ENCODE measurements around the gene CDK5R1. TPM values are rescaled to one million over a fixed set of nuclear protein-coding genes. Genes with fewer than 3 reads are reported as not detected.
"Not testable (repeated sequence)": the region's sequence is repeated elsewhere in the genome, so short reads cannot be mapped to it uniquely, and the experiment has no call there.

Gene CDK5R1
- total RNA-seq, 1 experiment from 2014 or later = 0.26 TPM

DNA sequence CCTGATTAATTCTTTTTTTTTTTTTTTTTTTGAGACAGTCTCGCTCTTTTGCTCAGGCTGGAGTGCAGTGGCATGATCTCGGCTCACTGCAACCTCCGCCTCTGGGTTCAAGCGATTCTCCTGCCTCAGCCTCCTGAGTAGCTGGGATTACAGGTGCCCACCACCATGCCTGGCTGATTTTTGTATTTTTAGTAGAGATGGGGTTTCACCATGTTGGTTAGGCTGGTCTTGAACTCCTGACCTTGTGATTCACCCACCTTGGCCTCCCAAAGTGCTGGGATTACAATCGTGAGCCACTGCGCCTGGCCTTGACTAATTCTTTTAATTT is 37.7 kb downstream of the CDK5R1 start:
- not testable (repeated sequence) for H3K27me3 ChIP-seq (ENCODE audit: low read length); DNase-seq; H3K9ac ChIP-seq (ENCODE audit: low read length); H2AFZ ChIP-seq (ENCODE audit: low read length); H4K20me1 ChIP-seq (ENCODE audit: insufficient read depth, low read depth, low read length); H3K4me3 ChIP-seq (ENCODE audit: low read length); H3K79me2 ChIP-seq (ENCODE audit: low read length); H3K36me3 ChIP-seq (ENCODE audit: insufficient read depth, low read length); H3K9me2 ChIP-seq (replicated peaks; ENCODE audit: insufficient read depth, low read length); H3K4me2 ChIP-seq (ENCODE audit: low read depth, low read length, poor library complexity, severe bottlenecking); H3K9me3 ChIP-seq (ENCODE audit: low read length); H3K27ac ChIP-seq (ENCODE audit: low read length)
- H3K4me1 ChIP-seq (ENCODE audit: low read length) = peaks cover 13% of the 10 kb centered on the region

DNA sequence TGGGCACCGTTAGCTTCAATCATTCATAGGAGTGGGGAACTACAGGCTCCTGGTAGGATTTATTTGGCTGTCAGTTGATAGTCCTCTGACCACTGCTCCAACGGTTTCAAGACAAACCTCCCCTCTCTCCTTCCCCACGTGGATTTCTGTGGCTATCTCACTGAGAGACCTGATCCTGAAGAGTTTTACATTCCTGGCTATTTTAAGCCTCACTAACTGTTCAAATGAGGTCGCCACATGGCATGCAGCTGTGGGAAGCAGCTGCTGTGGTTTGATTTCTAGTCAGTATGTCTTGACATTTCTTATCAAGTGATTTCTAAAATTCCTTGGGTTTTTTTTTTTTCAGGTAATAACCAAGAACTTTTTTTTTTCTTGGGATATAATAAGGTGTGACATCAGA is 38.3 kb downstream of the CDK5R1 start:
- Histone ChIP-seq H3K79me2 (ENCODE audit: low read length) (no peaks in the 10 kb centered on the region), H2AFZ (ENCODE audit: low read length) (no peak overlapping the region), H3K27ac (ENCODE audit: low read length) (no peak overlapping the region), H3K9me2 (replicated peaks; ENCODE audit: insufficient read depth, low read length) (no peaks in the 10 kb centered on the region), H3K4me1 (ENCODE audit: low read length) (peaks cover 13% of the 10 kb centered on the region), H4K20me1 (ENCODE audit: insufficient read depth, low read depth, low read length) (no peaks in the 10 kb centered on the region), H3K9me3 (ENCODE audit: low read length) (no peaks in the 10 kb centered on the region), H3K27me3 (ENCODE audit: low read length) (no peaks in the 10 kb centered on the region), H3K4me2 (ENCODE audit: low read depth, low read length, poor library complexity, severe bottlenecking) (no peak overlapping the region), H3K4me3 (ENCODE audit: low read length) (no peak overlapping the region), H3K9ac (ENCODE audit: low read length) (no peak overlapping the region), H3K36me3 (ENCODE audit: insufficient read depth, low read length) (no peaks in the 10 kb centered on the region)
- DNase-seq = no peak

DNA sequence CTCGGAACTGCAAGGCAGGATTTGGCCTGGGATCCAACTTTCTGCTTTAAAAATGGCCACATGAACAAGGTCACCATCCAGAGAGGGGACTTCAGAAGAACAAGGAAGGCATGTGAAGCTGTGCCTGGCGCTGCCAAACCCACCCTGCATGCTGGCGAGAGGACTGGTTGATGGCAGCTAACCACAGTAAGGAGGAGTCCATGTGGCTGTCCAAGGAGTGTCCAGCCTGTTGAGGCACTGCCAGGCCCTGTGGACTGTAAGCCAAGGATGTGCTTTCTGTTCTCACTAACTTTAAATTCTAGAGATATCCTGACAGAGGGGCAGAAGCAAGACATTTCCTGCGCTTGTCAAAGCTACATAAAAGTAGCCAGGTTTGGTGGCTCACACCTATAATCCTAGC is 40.4 kb downstream of the CDK5R1 start:
- no peaks in the 10 kb centered on the region for H3K9me3 ChIP-seq (ENCODE audit: low read length)
- H3K79me2 ChIP-seq (ENCODE audit: low read length) = no peaks in the 10 kb centered on the region
- no peak overlapping the region for H3K4me3 ChIP-seq (ENCODE audit: low read length)
- DNase-seq = no peak
- no peak overlapping the region for H3K4me2 ChIP-seq (ENCODE audit: low read depth, low read length, poor library complexity, severe bottlenecking)
- H3K27me3 ChIP-seq (ENCODE audit: low read length) = no peaks in the 10 kb centered on the region
- H2AFZ ChIP-seq (ENCODE audit: low read length) = no peak overlapping the region
- no peaks in the 10 kb centered on the region for H3K9me2 ChIP-seq (replicated peaks; ENCODE audit: insufficient read depth, low read length)
- H3K4me1 ChIP-seq (ENCODE audit: low read length) = peaks cover 13% of the 10 kb centered on the region
- H3K27ac ChIP-seq (ENCODE audit: low read length) = no peak overlapping the region
- no peaks in the 10 kb centered on the region for H3K36me3 ChIP-seq (ENCODE audit: insufficient read depth, low read length)
- H3K9ac ChIP-seq (ENCODE audit: low read length) = no peak overlapping the region
- no peaks in the 10 kb centered on the region for H4K20me1 ChIP-seq (ENCODE audit: insufficient read depth, low read depth, low read length)

DNA sequence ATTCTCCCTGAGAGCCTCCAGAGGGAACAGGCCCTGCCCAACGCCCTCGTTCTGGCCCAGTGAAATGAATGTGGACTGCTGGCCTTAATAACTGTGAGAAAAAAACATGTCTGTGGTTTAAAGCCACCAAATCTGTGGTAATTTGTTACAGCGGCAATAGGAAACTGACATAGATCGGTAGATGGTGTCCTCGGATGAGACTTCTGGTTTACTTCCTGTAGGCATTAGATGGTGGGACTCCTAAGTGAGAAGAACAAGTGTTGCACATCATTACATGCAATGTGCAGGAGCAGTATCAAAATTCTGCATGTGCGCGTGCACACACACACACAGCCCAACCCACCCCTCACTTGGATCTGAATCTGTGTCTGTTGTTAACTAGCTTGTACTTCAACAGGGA is 42.0 kb downstream of the CDK5R1 start:
- H4K20me1 ChIP-seq (ENCODE audit: insufficient read depth, low read depth, low read length) = no peaks in the 10 kb centered on the region
- no peak overlapping the region for H3K4me3 ChIP-seq (ENCODE audit: low read length)
- H3K79me2 ChIP-seq (ENCODE audit: low read length) = no peaks in the 10 kb centered on the region
- H3K36me3 ChIP-seq (ENCODE audit: insufficient read depth, low read length) = no peaks in the 10 kb centered on the region
- DNase-seq = no peak
- H3K4me1 ChIP-seq (ENCODE audit: low read length) = no peaks in the 10 kb centered on the region; the same call in 1 of the 2 replicates
- H3K4me2 ChIP-seq (ENCODE audit: low read depth, low read length, poor library complexity, severe bottlenecking) = no peak overlapping the region
- no peak overlapping the region for H3K27ac ChIP-seq (ENCODE audit: low read length)
- no peaks in the 10 kb centered on the region for H3K9me2 ChIP-seq (replicated peaks; ENCODE audit: insufficient read depth, low read length)
- H2AFZ ChIP-seq (ENCODE audit: low read length) = no peak overlapping the region
- no peak overlapping the region for H3K9ac ChIP-seq (ENCODE audit: low read length)
- no peaks in the 10 kb centered on the region for H3K27me3 ChIP-seq (ENCODE audit: low read length)
- H3K9me3 ChIP-seq (ENCODE audit: low read length) = no peaks in the 10 kb centered on the region

DNA sequence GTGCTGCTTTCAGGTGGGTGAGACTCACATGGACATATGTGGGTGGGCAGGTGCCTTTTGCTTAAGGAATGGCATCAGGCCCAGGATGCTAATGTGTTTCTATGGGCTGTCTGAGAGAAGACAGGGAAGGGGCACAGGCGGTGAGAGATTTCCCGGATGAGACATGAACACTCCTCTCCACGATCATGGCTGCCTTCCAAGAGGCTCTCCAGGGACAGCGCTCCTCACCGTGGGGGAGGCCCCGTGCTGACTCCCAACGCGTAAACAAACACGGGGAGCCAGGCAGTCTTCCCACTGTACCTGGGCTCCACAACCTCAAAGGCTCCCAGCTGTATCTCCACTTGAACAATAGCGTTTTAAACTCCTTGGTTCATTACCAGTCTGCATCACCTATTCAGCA is 42.8 kb downstream of the CDK5R1 start:
- Histone ChIP-seq H3K4me2 (ENCODE audit: low read depth, low read length, poor library complexity, severe bottlenecking) (no peak overlapping the region), H2AFZ (ENCODE audit: low read length) (no peak overlapping the region), H4K20me1 (ENCODE audit: insufficient read depth, low read depth, low read length) (no peaks in the 10 kb centered on the region), H3K36me3 (ENCODE audit: insufficient read depth, low read length) (no peaks in the 10 kb centered on the region), H3K27ac (ENCODE audit: low read length) (no peak overlapping the region), H3K4me1 (ENCODE audit: low read length) (no peaks in the 10 kb centered on the region), H3K9me3 (ENCODE audit: low read length) (no peaks in the 10 kb centered on the region), H3K9me2 (replicated peaks; ENCODE audit: insufficient read depth, low read length) (no peaks in the 10 kb centered on the region), H3K27me3 (ENCODE audit: low read length) (no peaks in the 10 kb centered on the region), H3K4me3 (ENCODE audit: low read length) (no peak overlapping the region), H3K9ac (ENCODE audit: low read length) (no peak overlapping the region), H3K79me2 (ENCODE audit: low read length) (no peaks in the 10 kb centered on the region)
- no peak for DNase-seq

DNA sequence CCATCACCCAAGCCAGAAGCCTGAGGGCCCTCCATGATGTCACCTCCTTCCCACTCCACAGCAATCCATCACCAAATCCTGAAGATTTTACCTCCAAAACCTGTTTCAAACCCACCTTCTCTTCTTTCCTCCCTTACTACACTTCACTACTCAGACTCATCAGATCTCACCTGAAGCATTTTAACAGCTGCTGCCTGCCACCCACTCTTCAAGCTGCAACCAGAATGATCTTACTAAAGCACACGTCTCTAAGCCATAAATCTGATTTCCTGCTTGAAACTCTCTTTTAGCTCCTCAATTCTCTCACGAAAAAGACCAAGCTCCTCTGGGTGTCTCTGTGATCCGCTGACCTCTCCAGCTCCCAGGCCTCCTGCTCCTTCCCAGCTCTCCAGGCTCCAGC is 46.5 kb downstream of the CDK5R1 start:
- no peaks in the 10 kb centered on the region for H3K9me3 ChIP-seq (ENCODE audit: low read length)
- no peaks in the 10 kb centered on the region for H3K79me2 ChIP-seq (ENCODE audit: low read length)
- H3K4me1 ChIP-seq (ENCODE audit: low read length) = no peaks in the 10 kb centered on the region
- no peaks in the 10 kb centered on the region for H3K9me2 ChIP-seq (replicated peaks; ENCODE audit: insufficient read depth, low read length)
- no peaks in the 10 kb centered on the region for H4K20me1 ChIP-seq (ENCODE audit: insufficient read depth, low read depth, low read length)
- no peak overlapping the region for H3K4me3 ChIP-seq (ENCODE audit: low read length)
- DNase-seq = no peak
- H2AFZ ChIP-seq (ENCODE audit: low read length) = no peak overlapping the region
- no peaks in the 10 kb centered on the region for H3K36me3 ChIP-seq (ENCODE audit: insufficient read depth, low read length)
- no peaks in the 10 kb centered on the region for H3K27me3 ChIP-seq (ENCODE audit: low read length)
- no peak overlapping the region for H3K27ac ChIP-seq (ENCODE audit: low read length)
- H3K9ac ChIP-seq (ENCODE audit: low read length) = no peak overlapping the region
- no peak overlapping the region for H3K4me2 ChIP-seq (ENCODE audit: low read depth, low read length, poor library complexity, severe bottlenecking)

DNA sequence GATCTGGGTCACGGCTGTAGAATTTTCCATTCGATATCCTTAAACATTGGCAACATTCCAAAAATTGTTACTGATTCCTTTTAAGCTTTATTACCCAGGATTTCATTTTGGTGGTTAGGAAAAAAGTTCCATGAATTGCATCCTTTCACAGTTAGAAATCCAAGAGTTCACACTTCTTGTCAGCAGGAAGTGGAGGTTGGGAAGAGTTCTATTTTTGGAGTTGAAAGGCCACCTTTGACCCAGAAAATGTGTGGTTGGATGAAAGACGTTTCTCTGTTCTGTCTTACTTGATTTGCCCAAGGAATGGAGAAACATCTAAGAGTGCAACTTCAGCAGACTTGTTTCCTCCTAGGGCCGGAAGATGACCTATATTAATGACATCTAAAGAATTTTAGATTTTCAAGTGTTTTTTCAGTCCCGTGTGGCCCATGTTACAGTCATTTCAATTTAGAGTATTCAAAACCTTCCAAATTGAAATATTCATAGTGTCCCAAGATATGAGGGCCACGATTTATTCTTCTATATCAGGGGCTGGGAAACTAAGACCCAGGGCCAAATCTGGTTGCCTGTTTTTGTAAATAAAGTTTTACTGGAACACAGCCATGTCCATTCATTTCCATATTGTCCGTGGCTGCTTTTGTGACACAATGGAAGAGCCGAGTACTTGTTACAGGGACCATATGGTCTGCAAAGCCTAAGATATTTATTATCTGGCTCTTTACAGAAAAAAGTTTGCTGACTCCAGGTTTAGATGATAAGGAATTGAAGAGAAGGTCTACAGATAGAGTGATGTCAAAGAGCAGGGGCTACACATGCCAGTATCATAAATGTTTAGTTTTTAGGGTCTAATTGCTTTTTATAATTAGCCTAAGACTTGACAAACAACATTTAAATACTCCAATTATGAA is 50.2 kb downstream of the CDK5R1 start:
- no peak overlapping the region for H3K9ac ChIP-seq (ENCODE audit: low read length)
- H4K20me1 ChIP-seq (ENCODE audit: insufficient read depth, low read depth, low read length) = no peaks in the 10 kb centered on the region
- no peak overlapping the region for H3K4me2 ChIP-seq (ENCODE audit: low read depth, low read length, poor library complexity, severe bottlenecking)
- no peaks in the 10 kb centered on the region for H3K4me1 ChIP-seq (ENCODE audit: low read length)
- no peak for DNase-seq
- no peaks in the 10 kb centered on the region for H3K9me3 ChIP-seq (ENCODE audit: low read length)
- no peaks in the 10 kb centered on the region for H3K9me2 ChIP-seq (replicated peaks; ENCODE audit: insufficient read depth, low read length)
- H3K4me3 ChIP-seq (ENCODE audit: low read length) = no peak overlapping the region
- no peaks in the 10 kb centered on the region for H3K36me3 ChIP-seq (ENCODE audit: insufficient read depth, low read length)
- H3K79me2 ChIP-seq (ENCODE audit: low read length) = no peaks in the 10 kb centered on the region
- H3K27ac ChIP-seq (ENCODE audit: low read length) = no peak overlapping the region
- H3K27me3 ChIP-seq (ENCODE audit: low read length) = no peaks in the 10 kb centered on the region
- no peak overlapping the region for H2AFZ ChIP-seq (ENCODE audit: low read length)
